Frontal cortex (tissue), 4 donors: Measurements from ENCODE around the gene CA12. TPM values are rescaled to one million over a fixed set of nuclear protein-coding genes. Genes with fewer than 3 reads are reported as not detected.
A peak's percentile ranks its signal among the peaks of the same experiment; 100 is the strongest.

Source experiments
- DNase-seq, 2 donors: peaks; one replicate each; pipeline ENCODE4 v3.0.0; 2012; ENCODE audit warnings: low spot score in 2 of 2
- FAIRE-seq: peaks from 2 replicates; lab custom pipeline; 2012; peaks lifted over from hg19 to GRCh38; lab: Jason Lieb, UNC
- total RNA-seq: library from RNA; depleted of rRNA; stranded (reverse); fragments of >200 nt; gene quantifications from one replicate; pipeline ENCODE4 v1.2.3, GENCODE V29; 2014
- donor health status: control.
- donor health status: control.
- donor health status: control.

CA12 gene
- total RNA-seq, 1 donor from 2014 or later, result 7.7 TPM

DNA sequence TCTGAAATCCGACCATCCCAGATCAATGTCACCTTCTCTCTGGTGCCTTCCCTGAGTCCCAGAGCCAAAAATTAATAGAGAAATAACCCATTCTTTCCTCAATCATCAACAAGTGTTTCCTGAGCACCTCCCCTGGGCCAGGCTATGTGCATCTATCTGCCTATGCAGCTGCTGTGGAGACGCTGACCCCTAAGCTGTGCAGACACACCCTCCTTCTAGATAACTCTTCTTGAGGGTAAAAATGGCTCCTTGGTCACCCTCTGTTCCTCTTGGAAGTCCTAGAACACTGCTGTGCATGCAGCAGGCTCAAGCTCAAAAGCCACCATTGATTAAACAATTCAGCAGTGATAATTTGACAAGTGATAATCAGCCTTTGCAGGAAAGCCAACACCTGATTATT lies 18.4 kb downstream of the CA12 start:
- no peak for DNase-seq
- FAIRE-seq, result no peak

DNA sequence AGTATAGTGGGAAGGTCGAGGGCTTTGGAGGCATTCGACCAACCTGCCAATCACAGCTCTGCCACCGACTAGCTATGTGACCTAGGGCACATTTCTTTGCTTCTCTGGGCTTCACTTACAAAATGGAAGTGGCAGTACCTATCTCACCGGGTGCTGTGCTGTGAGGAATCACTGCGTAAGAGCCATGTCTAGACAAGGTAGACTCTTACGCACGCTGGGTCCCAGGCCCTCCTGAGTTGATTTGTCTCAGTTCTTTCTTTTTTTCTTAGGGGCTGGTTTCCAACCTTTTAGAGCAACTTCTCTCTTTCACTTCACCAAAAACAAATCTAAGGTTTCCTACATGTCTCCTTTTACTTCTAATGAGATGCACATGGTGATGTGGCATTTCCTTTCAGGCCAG lies 18.8 kb downstream of the CA12 start:
- DNase-seq, result no peak
- FAIRE-seq, result no peak

GRCh38 chr15:63362196-63362595 lies 19.4 kb downstream of the CA12 start:
- DNase-seq (no peak), FAIRE-seq (no peak)

GRCh38 chr15:63360170-63360569 lies 21.5 kb downstream of the CA12 start:
- no peak for FAIRE-seq

GRCh38 chr15:63358241-63359029 lies 23.2 kb downstream of the CA12 start:
- FAIRE-seq (no peak), DNase-seq (no peak)

More at GRCh38 chr15:63360170-63360569, 21.5 kb downstream of the CA12 start:
- DNase-seq, result no peak

- no peak for DNase-seq
- FAIRE-seq, result no peak
Observed at GRCh38 chr15:63357731-63358130, 23.9 kb downstream of the CA12 start.

DNA sequence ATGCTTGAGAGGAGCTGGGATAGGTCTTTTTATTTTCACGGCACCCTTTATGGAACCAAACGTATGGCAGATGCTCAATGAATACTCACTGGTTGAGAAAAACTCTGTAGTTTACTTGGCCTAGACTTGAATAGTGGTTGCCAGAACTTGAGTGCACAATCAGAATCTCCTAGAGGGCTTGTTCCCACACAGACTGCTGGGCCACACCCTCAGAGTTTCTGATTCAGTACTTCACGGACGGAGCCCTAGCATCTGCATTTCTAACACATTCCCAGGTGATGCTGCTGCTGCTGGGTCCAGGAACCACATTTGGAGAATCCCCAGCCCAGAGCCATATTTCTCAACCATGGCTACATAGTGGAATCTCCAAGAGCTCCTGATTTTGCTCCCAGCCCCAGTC lies 24.6 kb downstream of the CA12 start:
- DNase-seq (no peak), FAIRE-seq (no peak)

- DNase-seq, result no peak
- FAIRE-seq, result no peak
Observed at GRCh38 chr15:63354821-63355650, 26.6 kb downstream of the CA12 start.

- FAIRE-seq, result no peak
Observed at GRCh38 chr15:63353887-63354286, 27.8 kb downstream of the CA12 start.

DNA sequence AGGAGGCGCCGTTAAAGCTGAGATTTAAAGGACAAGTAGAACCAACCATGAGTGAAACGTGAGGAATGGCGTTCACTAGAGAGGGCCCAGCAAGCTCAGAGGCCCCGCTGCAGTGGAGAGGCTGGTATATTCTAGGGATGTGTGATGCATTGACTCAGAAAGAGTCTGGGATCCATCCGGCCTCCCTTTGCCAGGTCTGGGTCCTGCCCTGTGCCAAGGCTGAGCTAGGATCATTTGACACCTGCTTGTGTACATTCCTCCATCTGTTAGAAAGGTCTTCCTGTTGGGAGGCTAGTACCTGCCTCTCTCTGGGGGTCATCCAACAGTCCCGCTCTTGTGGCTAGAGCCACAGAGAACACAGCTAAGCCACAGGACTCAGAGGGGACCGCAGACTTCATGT lies 28.4 kb downstream of the CA12 start:
- DNase-seq (no peak), FAIRE-seq (no peak)

More at GRCh38 chr15:63353887-63354286, 27.8 kb downstream of the CA12 start:
- DNase-seq, result no peak

GRCh38 chr15:63352808-63353207 lies 28.8 kb downstream of the CA12 start:
- FAIRE-seq, result no peak

GRCh38 chr15:63351170-63351569 lies 30.5 kb downstream of the CA12 start:
- DNase-seq (no peak), FAIRE-seq (no peak)

More at GRCh38 chr15:63352808-63353207, 28.8 kb downstream of the CA12 start:
- DNase-seq, result no peak

DNA sequence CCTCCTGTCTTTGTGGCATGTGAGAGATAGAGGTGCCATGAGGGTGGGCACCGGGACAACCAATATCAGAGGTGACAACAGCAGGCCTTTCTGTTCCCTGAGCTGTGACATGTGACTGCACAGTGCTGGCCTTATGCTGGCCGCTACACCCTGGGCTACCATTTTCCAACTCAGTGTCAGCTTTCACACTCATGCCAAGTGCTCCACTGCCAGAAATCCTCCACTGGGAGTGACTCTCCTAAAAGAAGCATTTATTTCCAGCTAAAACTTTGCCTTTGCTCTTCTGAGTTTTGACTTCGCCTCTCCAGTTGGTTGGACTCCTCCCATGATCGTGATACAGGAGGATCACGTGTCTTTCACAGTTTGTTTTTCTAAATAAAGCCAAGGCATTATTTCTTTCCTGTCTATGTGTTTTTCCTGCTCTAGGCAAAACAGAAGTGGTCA lies 31.4 kb downstream of the CA12 start:
- FAIRE-seq (no peak), DNase-seq (no peak)

DNA sequence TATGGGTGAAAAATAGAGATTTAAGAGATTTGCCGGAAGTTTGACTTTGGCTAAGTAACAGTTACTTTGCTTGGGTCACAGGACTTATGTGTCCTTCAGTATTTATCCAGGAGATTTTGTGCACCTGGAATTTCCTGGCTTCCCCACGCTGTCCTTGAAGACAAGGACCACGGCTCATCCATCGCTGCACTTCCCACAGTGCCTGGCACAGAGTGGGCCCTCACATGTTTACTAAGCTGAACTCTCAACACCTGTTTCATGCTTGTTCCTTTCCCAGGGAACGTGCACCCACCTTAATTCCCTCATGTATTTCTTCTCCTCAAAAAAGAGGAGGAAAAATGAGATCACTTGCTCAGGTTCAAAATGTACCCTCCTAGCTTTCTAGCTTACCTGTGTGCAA lies 32.0 kb downstream of the CA12 start:
- FAIRE-seq (no peak), DNase-seq (no peak)

- FAIRE-seq (no peak), DNase-seq (no peak)
Observed at GRCh38 chr15:63349156-63349555, 32.5 kb downstream of the CA12 start.

DNA sequence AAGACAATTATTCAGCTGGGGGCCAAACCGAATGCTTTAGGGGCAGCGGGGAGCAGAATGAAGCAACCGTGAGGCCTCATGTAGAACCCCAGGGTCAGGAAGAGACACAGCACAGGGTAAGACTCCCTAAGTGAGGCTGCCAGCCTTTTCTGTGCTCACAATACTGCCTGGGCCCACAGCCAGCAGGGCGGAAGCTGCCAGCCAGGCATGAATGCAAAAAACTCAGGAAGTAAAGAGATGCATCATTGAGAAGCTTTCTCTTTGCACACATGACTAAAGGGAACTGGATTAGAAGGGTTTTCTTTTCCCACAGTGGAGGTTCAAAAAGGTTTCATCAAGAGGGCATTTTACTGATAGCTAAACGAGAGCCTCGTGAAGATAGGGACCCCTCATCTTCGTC lies 33.3 kb downstream of the CA12 start:
- peak; percentile 44 to 62 for DNase-seq
- FAIRE-seq, result no peak

- FAIRE-seq (no peak), DNase-seq (no peak)
Observed at GRCh38 chr15:63347074-63347857, 34.4 kb downstream of the CA12 start.

DNA sequence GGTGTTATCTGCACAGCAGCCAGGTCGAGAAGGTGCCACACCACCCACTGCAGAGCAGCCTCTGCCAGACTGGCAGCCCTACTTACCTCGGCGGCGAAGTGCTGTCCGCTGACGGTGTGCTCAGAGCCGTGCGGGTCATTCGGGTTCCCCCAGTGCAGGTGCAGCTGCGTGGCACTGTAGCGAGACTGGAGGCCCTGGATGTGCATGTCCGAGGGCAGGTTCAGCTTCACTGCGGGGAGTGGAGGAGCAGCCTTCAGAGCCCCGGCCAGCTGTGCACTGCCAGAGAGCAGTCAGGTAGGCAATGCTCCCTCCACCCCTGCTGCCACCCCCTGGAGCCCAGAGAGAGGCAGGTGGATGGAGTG lies 36.3 kb downstream of the CA12 start:
- FAIRE-seq, result no peak
- DNase-seq, result no peak

DNA sequence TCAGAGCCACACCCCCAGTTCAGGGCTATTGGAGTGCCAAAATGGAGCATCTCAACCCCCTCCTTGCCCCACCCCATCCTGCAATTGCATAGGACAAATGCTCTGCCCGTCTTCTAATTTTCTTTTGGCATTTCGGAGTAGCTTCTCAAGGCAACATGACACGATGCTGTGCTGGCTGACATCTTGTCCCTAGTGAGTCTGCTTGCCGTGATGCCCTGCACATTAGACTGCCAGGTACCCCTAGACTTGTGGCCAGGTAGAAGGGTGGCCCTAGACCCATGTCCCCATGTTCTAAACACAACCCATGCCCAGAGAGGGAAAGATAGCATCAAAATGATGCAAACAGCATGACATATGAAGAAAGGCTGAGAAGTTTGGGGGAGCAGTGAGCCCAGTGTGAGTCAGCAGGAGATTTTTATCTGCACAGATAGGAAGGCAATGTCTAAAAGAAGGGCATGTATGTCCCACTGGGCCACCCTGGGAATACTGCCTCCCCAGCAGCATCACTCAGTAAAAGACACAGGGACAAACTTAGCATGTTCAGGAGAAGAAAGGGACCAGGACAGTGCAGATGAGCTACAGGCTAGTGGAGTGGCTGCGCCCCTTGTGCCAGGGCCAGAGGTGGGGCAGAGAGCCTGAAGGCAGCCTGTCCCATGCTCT lies 36.8 kb downstream of the CA12 start:
- FAIRE-seq (no peak), DNase-seq (no peak)
